GM18907 (cell line): Measurements from ENCODE around the gene ZCCHC17.
"Not testable (repeated sequence)": the region's sequence is repeated elsewhere in the genome, so short reads cannot be mapped to it uniquely, and the experiment has no call there.

Experiments used
- ATAC-seq: cut with Tn5 transposase; IDR thresholded peaks from one replicate; pipeline ENCODE4 v1.9.1; 2021; ENCODE audit warnings: mild to moderate bottlenecking, moderate library complexity; ENCODE audit not compliant: unreplicated experiment

Gene ZCCHC17, protein sequence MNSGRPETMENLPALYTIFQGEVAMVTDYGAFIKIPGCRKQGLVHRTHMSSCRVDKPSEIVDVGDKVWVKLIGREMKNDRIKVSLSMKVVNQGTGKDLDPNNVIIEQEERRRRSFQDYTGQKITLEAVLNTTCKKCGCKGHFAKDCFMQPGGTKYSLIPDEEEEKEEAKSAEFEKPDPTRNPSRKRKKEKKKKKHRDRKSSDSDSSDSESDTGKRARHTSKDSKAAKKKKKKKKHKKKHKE

GRCh38 chr1:31296486-31297276, at the start of gene ZCCHC17, which contains the start of gene SNRNP40:
Gene ZCCHC17, plus strand, starts transcription at chr1:31297032. Its CDS starts 13,067 bp downstream, at chr1:31310099.
Gene SNRNP40, minus strand, starts transcription at chr1:31296788. Its CDS starts 37 bp downstream, at chr1:31296751.
- peak; percentile 95 for ATAC-seq

GRCh38 chr1:31248276-31248675, 48.6 kb upstream of the ZCCHC17 start:
- no peak for ATAC-seq

DNA sequence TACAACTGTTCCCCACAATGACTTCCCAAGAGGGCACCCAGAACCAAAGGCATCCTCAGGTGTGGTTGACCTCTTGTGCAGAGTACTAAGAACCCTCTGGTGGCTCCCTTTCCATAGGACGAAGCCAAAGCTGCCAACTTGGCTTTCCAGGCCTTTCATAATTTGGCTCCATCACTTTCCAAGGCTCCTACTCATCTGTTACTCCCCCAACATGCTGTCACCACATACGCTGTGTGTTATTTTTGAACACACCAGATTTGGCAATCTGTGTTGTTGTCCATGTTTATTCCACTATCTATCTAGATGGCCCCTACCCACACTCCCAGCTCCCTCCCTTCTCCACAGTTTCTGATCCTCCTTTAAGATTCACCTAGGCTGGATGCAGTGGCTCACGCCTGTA, 47.0 kb upstream of the ZCCHC17 start:
- no peak for ATAC-seq

DNA sequence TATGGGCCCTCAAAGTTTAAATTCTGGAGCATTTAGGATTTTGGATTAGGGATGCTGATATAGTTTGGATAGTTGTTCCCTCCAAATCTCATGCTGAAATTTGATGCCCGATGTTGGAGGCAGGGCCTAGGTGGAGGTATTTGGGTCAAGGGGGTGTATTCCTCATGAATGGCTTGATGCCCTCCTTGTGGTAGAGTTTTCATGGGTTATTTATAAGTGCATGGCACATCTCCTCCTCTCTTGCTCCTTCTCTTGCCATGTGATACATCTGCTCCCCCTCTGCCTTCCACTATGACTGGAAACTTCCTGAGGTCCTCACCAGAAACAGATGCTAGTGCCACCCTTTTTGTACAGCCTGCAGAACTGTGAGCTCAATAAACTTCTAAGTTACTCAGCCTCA, 39.6 kb upstream of the ZCCHC17 start:
- ATAC-seq: no peak

- ATAC-seq: no peak
Observed at GRCh38 chr1:31258581-31258980, 38.3 kb upstream of the ZCCHC17 start.

- no peak for ATAC-seq
Observed at GRCh38 chr1:31259746-31260145, 37.1 kb upstream of the ZCCHC17 start.

- ATAC-seq: no peak
Observed at GRCh38 chr1:31261916-31262315, 34.9 kb upstream of the ZCCHC17 start.

DNA sequence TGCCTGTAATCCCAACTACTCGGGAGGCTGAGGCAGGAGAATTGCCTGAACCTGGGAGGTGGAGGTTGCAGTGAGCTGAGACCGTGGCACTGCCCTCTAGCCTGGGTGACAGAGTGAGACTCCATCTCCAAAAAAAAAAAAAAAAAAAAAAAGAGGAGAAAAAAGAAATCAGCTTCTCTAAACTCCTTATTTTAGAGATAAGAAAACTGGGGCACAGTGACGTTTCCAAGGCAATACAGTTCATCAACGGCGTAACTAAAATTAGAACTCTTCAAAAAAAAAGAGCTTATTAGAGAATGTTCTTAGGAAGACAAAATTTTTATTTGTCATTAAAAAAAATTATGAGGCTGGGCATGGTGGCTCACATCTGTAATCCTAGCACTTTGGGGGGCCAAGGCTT, 34.4 kb upstream of the ZCCHC17 start:
- not testable (repeated sequence) for ATAC-seq

DNA sequence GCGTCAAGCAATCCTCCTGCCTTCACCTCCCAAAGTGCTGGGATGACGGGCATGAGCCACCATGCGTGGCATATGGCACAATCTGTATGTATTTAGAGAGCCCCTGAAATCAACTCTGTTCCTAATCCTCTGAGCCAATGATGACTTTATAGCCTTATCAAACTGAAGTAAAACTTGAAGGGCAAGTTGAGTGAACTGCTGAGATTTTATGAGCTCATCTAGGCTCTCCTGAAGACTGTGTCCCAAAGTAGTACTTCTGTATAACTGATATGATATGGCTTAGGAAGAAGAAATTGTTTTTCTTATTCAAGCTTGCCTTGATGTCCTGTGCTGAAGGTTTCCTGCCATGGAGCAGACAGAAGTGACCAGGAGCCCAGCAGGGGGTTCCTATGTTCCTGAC, 33.4 kb upstream of the ZCCHC17 start:
- ATAC-seq: no peak

DNA sequence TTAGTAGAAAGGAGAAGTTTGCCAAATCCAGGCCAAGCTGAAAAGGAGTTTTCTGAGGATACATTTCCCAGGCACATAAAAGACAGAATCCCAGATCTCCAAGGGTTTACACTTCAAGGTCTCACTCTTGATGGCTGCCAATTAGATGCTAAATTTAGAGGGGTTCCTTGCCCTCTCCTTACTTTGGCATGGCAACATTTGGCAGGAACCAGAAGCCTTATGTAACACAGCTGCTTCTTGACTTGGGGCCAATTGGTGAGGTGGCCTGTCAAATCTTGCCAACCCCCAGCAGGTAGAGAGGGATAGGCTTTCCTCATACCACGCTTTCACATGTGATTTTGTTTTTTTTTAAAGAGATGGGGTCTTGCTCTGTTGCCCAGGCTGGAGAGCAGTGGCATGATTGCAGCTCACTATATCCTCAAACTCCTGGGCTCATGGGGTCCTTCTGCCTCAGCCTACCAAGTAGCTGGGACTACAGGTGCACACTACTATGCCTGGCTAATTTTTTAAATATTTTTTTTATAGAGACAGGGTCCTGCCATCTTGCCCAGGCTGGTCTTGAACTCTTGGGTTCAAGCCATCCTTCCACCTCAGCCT, 31.9 kb upstream of the ZCCHC17 start:
- no peak for ATAC-seq

- no peak for ATAC-seq
Observed at GRCh38 chr1:31266547-31266946, 30.3 kb upstream of the ZCCHC17 start.

- no peak for ATAC-seq
Observed at GRCh38 chr1:31272369-31272768, 24.5 kb upstream of the ZCCHC17 start.

DNA sequence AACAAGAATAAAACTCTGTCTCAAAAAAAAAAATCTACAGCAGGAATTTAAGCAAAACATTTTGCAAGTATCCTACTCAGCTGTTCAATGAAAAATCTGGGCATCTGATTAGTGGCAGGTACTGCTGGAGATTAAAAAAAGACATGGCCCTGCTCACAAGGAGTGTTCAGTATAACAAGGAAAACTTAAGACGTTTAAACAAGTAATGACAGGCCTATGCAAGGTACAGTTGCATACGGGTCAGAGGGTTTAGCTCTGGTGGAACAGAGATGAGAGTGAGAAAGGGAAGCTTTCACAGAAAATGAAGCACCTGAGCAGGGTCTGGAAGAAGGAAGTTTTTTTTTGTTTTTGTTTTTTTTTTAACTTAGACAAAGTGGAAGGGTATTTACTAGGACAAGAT, 23.2 kb upstream of the ZCCHC17 start:
- no peak for ATAC-seq

DNA sequence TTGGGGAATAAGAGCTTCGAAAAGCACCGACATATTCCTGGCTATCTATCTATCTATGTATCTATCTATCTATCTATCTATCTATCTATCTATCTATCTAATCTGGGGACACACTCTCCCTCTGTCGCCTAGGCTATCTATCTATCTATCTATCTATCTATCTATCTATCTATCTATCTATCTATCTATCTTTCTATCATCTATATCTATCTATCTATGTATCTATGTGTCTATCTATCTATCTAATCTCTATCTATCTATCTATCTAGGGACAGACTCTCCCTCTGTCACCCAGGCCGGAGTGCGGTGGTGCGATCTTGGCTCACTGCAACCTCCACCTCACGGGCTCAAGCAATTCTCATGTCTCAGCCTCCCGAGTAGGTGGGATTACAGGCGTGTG, 14.4 kb upstream of the ZCCHC17 start:
- not testable (repeated sequence) for ATAC-seq

DNA sequence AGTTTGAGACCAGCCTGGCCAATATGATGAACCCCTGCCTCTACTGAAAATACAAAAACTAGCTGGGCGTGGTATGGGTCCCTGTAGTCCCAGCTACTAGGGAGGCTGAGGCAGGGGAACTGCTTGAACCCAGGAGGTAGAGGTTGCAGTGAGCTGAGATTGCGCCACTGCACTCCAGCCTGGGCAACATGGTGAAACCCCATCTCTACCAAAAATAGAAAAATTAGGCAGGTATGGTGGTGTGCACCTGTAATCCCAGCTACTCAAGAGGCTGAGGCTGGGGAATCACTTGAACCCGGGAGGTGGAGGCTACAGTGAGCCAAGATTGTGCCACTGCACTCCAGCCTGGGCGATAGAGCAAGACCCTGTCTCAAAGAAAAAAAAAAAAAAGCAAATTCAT, 9.0 kb upstream of the ZCCHC17 start:
- ATAC-seq: not testable (repeated sequence)

- ATAC-seq: no peak
Observed at GRCh38 chr1:31289021-31289420, 7.8 kb upstream of the ZCCHC17 start.

DNA sequence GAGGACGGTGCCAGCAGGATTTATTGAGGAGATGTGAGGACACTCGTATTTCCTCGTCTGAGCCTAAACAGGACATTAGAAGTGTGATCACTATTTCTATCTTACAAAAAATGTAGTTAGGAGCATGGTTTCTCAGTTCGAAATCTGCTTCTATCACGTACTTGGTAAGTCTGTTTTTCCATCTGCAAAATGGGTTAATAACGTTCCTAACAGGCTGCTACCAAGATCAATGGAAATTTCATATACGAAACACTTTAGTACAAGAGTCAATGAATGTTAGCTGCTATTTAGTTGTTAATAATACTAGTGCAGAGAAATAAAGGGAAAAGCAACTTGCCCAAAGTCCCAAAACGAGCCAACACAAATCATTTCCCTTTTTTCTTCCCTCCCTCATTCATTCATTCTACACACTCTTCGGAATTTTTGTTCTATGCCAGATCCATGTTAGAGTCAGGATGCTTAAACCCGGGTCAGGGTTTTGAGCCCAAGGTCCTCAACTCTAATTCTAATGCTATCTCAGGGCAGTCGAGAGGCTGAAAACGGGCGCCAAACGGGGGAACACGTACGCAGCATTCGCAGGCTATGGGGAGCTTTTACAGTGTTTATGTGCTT, 852 bp upstream of the ZCCHC17 start:
- peak; percentile 4 for ATAC-seq

GRCh38 chr1:31297277-31298247, 730 bp downstream of the ZCCHC17 start:
- ATAC-seq: no peak

DNA sequence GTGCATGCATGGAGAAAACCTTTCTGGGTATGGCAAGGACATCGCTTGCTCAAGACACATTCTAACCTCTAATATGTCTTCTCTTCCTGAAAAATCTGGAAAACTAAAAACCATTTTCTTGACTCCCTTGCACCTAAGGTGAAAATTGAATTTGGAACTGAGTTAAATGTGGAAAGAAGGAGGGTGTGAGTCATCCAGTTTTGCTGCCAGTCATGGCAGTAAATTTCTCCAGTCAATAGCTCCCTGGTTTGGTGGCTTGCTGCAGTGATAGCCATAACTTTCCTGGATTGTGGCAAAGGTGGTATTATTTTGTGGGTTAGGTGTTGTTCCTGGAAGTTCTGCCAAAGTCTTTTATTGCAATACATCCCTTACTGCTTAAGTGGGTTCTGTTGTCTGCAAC, 2.5 kb downstream of the ZCCHC17 start:
- ATAC-seq: no peak

DNA sequence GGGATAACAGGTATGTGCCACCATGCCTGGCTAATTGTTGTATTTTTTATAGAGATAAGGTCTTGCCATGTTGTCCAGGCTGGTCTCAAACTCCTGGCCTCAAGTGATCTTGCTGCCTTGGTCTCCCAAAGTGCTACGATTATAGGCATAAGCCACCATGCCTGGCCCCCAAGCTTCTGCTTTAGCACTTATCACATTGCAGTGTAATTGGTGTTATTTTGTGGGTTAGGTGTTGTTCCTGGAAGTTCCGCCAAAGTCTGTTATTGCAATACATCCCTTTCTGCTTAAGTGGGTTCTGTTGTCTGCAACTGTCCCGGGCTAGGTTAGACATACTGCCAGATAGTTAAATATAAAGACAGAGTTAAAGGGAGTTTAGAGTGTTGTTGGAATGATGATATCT, 3.4 kb downstream of the ZCCHC17 start:
- ATAC-seq: no peak
